Stimulated activated CD4-positive, alpha-beta T cell treated with anti-CD3 and anti-CD28 coated beads, Interleukin-1b, Interleukin-23, amount 100 ng/mL, for 4 hours (primary cell): ENCODE results near the gene NF1.
A peak's percentile ranks its signal among the peaks of the same experiment; 100 is the strongest.
"Not testable (repeated sequence)": the region's sequence is repeated elsewhere in the genome, so short reads cannot be mapped to it uniquely, and the experiment has no call there.

Experiments
- DNase-seq, 2 donors: peaks; one replicate each; pipeline ENCODE4 v3.0.0-alpha.2; 2020; ENCODE audit warnings: low read depth in 2 of 2

NF1 gene

DNA sequence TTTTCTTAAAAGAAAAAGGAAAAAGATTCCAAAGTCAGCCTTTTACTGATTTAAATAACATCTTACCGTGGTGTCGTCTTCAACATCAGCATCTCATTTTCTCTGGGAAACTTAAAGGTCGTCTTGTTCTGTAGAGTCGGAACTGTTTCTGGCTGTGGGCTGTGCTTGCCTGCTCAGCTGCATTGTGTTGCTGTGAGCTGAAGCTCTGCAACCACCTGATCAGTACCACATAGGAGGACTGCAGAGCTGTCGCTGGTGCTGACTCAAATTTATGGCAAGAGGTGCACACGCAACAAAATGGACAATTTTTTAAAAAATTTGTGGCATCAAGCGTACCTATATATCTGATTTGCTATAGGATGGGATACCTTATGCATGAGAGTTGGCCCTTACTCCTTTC, 202.3 kb downstream of the NF1 start, which contains the start of gene OMG:
TSS of gene OMG (minus strand) at position 150 of the 400 bp plus-strand sequence. CDS start 908 bp downstream, outside the sequence.
- no peak for DNase-seq

DNA sequence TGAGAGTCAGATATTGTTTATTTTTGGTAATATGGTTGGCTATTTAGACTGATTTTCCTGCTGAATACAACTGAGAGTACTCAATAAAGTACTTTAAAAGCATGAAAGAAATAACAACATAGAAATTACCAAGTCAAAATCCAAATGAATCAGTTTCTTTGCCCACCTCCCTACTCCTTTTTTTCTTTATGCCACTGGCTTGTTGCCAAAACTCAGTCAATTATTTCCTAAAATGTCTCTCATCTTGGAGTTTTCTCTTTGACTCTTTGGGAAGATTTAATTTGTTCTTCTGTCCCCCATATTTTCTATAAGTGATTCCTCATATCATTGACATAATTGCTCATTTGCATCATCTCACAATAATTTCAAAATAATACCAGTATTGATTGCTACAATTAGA, 204.8 kb downstream of the NF1 start:
- DNase-seq, result no peak

DNA sequence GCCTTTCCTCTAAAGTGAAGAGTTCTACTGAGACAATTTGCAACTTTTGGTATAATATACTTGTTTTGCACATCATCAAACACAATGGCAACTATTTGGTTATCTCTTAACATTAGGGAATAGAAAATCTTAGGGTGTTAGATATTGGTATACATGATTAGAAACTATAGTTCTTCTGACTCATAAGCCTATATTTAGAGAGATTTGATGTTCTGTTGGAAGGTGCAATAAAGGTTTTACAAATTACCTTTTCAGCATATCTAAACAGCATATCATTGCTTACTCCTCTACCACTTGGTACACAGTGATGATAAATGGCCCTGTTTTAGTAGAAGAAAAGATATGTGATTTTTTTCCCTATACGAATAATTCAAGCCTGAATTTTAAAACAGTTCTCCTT, 212.9 kb downstream of the NF1 start:
- no peak for DNase-seq

DNA sequence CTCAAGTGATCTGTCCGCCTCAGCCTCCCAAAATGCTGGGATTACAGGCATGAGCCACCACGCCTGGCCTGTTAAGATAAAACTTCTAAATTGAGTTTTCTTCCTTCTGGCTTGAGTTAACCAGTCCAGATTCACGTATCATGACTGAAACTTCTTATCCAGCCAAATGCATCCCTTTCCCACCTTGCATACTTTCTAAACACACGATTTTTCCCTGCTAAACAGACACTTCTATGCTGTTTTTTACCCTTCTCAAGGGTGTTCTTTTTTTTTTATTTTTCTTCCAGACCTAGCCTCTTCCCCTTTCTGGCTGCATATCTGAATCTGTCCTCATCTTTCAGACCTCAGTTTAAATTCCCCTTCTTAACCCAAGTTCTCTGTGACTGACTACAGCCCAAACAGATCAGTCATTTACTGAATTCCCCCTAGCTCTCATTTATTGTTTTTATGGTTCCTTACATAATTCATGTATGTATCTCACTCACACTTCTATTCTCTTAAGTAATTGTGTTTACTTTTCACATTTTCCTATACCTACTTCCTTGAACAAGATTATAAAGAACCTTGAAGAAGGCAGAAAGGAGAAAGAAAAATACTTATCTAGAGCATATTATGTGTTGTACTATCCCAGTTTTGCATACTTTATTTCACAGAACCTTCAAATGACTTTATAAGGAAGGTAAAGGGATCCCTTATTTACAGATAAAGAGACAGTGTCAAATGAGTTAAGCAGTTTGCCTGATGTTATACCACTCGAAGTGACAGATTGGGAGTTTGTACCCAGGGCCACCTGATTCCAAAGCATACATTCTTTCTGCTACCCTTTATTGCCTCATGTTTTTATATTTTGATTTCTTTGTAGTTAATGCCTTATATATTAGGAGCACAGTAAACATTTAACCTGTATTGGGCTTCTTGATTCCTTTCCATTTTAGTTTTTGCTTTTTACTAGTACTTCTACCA, 213.9 kb downstream of the NF1 start:
- DNase-seq, result no peak

DNA sequence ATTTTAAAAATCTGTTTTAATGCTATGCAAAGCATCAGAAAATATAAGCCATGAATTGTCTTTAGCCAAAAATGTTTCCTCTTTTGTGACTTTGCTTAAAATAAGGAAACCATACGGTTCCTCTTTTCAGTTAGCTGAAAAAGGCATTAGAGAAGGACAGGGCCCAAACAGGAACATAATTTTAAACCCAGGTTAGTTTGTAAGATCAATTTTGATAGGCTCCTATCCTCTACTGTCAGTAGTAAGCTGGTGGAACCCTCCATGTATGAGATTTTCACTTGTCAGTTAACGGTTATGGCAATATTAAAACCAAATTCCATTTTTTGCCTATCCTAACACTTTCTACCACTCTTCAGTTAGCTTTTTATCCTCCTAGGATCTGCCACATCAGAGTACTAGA, 214.8 kb downstream of the NF1 start:
- no peak for DNase-seq

DNA sequence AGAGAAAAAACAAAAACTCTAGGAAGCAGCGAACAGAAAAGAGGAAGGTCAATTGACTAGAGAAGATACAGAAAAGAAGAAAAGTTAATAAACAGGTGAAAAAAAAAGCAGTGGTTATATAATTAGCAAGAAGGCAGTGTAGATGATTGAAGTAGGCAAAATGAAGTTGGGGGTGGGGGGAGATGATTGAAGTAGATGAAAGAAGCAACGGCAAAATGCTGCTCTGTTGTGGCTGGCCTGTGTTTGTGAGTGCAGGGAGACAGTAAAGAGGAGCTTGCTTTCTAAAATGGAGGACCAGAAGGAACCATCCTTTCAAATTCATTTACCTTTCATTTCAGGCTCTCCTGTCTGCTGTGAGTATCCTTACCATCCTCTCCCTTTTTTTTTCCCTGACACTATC, 215.5 kb downstream of the NF1 start:
- DNase-seq, result peak in 1 of 2 donors; percentile 37

DNA sequence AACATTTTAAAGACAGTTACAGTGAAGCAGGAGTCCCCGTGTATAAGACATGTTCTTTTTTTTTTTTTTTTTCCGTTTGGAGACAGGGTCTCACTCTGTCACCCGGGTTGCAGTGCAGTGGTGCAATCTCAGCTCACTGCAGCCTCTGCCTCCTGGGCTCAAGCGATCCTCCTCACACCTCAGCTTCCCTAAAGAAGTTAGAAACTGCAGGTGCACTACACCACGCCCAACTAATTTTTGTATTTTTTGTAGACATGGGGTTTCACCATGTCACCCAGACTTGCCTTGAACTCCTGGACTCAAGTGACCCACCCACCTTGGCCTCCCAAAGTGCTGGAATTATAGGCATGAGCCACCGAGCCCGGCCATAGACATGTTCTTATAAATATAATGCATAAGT, 216.1 kb downstream of the NF1 start:
- DNase-seq, result no peak

DNA sequence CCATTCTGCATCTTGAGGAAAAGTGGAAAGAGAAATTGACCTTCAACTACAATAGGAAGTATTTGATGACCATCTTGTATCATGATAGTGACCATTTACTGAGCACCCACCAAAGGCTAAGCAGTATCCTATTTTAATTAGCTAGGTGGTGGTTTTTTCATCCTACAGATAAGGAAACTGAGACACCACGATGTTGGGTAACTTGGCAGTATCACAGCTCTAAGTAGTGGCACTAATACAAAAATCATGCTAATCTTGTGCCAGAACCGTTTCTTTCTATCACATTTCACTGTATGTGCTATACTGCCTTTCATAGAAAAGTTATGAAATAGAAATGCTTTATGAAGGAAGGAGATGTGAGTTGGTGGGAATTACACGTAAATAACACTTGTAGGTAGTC, 216.7 kb downstream of the NF1 start:
- DNase-seq, result no peak

DNA sequence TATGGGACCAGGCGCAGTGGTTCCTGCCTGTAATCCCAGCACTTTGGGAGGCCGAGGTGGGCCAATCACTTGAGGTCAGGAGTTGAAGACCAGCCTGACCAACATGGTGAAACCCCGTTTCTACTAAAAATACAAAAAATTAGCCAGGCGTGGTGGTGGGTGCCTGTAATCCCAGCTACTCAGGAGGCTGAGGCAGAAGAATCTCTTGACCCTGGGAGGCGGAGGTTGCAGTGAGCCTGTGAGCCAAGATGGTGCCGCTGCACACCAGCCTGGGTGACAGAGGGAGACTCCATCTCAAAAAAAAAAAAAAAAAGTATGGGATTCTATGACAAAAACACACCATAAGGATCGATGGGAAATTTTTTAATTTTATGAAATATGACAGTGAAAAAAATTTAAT, 217.4 kb downstream of the NF1 start:
- not testable (repeated sequence) for DNase-seq

DNA sequence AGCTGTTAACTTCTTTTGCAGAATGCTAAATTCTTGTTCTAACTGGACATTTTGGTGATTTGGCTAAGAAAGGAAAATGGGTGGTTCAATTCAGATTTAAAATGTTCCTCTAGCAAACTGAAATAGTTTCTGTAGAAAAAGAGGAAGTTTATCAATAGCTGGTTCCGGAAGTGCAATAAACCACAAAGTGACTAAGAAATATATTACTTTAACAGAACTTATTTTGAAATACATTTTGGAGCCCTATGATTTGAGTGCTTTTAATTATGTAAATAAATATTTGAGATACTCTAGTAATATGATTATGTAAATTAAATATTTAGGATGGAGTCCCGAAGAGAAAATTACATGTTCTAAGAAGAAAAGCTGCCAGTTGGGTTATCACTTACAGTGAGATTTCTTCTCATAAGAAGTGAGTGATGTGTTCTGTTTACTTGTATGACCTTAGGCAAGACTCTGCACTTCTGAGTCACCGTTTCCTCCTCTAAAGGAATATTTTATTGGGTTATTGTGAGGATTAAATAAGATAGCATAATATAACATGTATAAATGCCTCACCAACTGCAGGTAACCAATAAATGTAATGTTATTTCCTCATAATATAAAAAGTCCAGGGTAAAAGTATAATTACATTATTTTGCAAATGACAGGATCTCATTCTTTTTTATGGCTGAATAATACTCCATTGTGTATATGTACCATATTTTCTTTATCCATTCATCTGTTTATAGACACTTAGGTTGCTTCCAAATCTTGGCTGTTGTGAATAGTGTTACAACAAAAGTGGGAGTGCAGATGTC, 219.4 kb downstream of the NF1 start, which contains the start of gene EVI2B:
TSS of gene EVI2B (minus strand) at position 73 of the 800 bp plus-strand sequence. CDS start 8,445 bp downstream, outside the sequence.
- no peak for DNase-seq

DNA sequence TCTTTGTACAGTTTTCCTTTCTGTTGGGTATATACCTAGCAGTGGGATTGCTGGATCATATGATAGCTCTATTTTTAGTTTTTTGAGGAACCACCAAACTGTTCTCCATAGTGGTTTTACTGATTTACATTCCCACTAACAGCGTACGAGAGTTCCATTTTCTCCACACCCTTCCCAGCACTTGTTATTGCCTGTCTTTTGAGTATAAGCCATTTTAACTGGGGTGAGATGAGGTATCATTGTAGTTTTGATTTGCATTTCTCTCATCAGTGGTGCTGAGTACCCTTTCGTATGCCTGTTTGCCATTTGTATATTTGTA, 220.0 kb downstream of the NF1 start:
- no peak for DNase-seq

DNA sequence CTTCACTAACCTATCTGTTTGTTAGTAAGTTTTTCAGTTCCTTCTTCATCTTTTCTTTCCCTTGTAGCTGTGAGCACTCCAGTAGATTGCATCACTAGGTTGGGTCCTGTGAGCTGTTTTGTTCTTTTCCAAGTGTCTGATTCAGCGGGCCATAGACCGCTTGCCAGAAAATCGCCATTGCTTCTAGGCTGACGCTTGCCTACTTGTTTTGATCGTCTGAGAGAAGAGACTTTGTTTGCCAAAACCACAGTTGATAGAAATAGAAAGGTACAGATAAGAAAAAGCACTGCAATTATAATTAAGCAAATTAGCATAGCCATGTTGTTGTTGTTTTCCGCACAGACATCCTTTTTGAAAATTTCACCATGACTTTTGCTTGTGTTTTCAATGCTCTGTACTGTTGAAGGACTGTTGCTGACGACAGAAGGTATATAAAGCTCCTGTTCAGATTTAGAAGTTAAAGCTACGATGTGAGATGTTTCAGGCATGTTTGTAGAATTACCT, 223.6 kb downstream of the NF1 start:
- DNase-seq, result no peak

DNA sequence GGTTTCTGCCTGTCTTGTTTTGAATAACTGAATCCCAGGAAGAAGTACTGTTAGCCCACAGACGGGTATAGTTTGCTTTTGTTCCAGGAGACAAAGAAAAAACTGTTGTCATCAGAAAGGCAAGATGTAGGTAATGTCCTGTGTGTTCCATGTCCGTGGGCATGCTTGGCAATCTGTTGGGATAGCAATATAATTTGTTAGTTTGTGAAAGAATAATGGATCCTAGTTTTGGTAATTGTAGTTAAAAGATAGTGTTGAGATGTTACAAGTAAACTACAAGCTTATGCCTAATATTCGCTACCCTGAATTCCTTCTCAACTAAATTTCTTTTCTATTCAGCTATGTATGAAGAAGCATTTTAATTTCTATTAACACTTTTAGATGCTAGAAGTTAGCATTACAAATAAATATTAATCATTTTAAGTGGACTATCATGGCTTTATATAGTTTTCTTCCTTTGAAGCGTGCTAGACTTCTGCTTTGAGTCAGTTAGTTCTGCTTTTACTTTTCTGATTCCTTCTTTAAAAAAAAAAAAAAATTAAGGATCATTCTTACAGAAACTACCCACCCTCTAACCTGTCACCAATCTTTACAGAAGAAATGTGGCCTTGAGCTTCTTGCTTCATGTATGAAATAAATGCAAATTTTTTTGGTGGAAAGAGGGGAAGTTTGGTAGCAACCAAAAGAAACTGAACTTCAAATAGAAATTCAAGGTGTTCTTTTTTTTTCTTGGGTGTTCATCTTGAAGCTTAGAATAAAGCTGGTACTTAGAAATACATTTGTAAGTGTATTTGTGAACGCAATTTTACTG, 224.3 kb downstream of the NF1 start:
- DNase-seq, result no peak

DNA sequence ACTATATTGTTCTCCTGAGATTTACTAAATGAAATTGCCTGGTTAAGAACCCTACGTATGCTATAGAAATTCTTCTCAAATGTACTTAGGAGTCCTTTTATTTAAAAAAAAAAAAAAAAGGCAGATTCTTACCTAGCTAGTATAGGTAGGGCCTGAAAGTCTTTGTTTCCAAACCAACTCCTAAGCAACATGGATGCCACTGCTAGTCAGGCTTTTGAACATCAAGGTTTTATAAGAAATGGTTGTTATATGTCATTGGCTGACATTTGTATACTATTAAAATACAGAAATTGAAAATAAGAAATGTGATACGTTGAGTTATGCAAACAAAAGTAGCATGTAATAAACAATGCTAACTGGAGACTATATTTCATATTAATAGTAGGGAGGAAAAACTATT, 225.5 kb downstream of the NF1 start:
- DNase-seq, result no peak

DNA sequence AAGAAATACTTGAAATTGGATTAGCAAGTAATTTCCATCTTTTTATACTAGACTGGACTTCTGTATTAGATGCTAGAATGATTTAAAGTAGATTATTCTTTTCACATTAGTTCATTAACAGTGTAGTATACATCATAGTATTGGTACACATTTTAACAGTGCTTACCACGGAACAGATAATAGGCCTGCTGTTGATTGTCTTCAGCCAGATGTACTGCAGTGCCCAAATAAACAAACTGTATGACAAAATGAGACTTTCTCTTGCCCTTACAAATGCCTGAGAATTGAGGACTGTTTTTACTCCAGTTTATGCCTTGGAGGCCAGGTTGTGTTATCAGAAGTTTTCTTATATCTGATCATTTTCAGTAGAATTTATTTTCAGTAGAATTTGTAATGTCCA, 226.0 kb downstream of the NF1 start:
- DNase-seq, result no peak

DNA sequence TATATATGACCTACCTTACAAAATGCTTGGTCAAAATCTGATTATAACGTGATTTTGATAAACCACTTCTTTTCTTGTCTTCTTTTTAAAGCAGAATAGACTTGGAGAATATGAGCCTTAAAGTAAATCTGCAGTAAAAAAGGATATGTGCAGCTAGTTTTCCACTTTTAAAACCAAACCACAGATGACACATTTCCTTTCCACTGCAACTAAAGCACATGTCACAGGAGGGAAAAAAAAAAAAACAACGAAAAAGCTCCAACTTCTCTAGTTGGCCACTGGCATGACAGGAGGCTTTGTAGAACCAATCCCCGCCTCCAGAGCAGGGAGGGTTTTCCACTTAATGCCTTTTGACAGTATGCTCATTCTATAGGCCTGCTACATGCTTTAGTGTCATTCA, 226.7 kb downstream of the NF1 start, which contains the start of gene EVI2A:
TSS of gene EVI2A (minus strand) at position 142 of the 400 bp plus-strand sequence. CDS start 2,609 bp downstream, outside the sequence.
- peak; percentile 30 to 62 for DNase-seq

DNA sequence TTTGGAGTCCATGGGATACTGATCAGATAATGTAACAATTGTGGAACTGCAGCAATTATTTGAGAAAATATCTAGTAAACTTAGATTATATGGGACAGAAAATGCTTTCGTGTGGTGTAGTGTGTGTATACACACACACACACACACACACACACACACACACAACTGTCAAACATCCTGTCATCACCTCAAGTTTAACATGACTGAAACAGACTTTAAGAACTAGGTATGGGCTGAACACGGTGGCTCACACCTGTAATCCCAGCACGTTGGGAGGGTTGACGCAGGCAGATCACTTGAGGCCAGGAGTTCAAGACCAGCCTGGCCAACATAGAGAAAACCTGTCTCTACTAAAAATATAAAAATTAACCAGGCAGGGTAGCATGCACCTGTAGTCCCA, 227.2 kb downstream of the NF1 start:
- no peak for DNase-seq

DNA sequence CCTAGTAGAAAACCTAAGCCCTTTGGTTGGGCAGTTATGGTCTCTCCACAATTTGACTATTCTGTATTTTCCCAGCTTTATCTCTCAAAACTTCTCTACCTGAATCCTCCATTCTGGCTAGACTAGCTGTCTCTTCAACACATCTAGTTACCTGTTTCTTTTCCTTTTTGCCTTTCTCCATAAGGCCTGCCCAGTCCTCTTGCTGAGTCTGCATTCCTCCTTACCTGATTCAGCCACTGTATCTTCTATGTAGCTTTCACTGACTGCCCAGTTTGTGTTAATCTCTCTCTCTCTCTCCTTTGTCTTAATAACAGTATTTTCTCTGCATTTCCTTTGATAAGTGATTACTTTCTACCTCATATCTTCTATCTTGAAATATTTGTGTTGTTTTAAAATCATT, 228.8 kb downstream of the NF1 start:
- DNase-seq, result no peak

DNA sequence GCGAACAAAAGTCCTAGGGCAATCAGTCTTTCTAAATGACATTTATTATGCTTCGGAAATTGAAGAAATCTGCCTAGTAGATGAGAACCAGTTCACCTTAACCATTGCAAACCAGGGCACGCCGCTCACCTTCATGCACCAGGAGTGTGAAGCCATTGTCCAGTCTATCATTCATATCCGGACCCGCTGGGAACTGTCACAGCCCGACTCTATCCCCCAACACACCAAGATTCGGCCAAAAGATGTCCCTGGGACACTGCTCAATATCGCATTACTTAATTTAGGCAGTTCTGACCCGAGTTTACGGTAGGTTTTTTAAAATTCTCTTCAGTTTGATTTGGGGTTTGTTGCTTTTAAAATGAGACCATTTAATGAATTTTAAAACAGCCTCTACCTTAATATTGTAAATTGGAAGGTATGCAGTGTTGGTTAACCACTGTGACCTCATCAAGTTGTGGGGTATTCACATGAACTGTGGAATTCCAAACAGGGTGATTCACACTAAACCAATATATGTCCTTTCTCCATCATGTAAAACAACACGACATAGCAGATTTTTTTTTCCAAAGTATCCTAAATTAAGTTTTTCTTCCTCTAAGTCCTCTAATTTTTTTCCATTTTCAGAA, 232.9 kb downstream of the NF1 start:
- no peak for DNase-seq

DNA sequence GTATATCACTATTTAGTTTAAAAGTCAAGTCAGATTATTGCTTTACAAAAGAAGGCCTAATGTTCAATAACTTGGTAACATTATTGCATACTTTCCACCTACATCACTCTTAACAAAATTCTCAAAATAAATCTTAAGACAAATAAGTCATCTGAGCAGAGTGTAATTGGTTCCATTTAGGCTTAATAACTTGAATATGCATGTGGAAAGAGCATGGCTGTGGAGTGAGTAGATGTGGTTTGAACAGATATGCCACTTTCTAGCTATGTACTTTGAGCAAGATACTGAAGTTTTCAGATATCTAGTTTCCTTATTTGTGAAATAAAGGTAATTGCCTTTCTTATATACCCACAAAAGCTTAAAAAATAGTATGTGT, 233.4 kb downstream of the NF1 start:
- DNase-seq, result no peak

DNA sequence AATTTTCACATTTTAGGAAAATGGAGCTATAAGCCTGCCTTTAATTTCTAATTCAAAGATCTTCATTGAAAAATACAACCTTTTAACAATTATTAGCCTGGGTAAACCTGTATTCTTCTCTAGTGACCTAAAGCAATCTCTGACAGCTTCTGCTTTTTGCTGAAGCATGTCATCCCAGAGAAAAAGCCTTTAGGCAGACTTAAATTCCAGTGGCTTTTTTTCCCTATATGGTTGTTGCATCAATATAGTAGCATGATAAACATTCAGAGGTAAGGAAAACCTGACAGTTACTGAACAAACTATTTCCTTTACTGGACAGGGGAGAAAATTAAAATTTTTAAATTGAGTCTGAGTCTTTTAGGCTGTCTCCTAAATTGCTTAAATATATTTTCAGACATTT, 234.4 kb downstream of the NF1 start:
- no peak for DNase-seq
